Fibroblast of skin of left quadriceps (primary cell): ENCODE measurements around the gene TEAD1.

ENCODE experiments used
- DNase-seq, 2 experiments: peaks; one replicate each; pipeline ENCODE4 v3.0.0-alpha.2; 2013; ENCODE audit warnings: low read depth in 2 of 2

Gene TEAD1

DNA sequence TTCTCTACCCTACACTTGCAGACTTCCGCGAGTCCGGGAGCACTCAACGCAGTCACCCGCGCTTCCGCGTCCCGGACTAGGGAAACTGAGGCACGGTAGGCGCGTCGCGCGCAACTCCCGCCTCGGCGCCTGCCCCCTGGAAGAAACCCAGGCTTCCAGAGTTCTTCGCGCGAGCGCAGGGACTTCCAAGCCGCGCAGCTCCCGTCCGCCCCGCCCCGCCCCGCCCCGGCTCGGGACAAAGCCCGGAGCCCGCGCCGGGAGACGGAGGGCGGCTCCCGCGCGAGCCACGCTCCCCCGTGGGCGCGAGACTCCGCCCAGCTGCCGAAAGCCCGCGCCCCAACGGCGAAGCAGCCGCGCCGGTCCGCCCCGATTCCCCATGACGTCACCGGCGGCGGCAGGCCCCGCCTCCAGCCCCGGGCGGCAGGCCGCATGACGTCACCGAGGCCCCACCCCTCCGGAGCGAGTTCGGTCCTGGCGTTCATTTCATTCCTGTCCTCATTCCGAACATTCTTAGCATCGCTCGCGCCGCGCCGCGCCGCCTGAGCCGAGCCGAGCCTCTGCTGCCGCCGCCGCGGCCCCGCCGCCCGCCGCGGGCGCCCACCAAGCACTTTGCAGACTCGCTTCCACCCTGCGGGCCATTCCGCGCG, at the start of gene TEAD1:
TEAD1 (plus strand) TSS at position 498 of the 647 bp plus-strand sequence.
- peak; percentile 94 for DNase-seq

GRCh38 chr11:12624595-12624994, 49.6 kb upstream of the TEAD1 start:
- no peak for DNase-seq

DNA sequence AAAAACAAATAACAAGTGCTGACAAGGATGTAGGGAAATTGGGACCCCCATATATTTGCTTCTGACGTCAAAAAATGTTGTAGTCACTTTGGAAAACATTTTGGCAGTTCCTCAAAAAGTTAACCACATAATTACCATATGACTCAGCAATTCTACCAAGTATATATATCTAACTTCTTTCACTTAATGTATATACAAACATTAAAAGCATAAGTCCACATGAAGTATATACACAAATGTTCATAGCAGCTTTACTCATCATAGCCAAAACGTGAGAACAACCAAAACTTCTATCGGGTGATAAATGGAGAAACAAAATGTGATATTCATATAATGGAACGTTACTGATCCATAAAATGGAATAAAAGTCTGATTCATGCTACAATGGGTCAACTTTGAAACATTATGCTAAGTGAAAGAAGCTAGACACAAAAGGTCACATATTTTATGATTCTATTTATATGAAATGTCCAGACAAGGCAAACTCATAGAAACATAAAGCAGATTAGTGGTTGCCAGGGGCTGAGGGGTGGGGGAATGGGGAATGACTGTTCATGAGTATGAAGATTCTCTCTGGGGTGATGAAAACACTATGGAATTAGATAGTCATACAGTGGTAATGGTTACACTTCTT, 48.7 kb upstream of the TEAD1 start:
- DNase-seq: peak; percentile 90 to 92

DNA sequence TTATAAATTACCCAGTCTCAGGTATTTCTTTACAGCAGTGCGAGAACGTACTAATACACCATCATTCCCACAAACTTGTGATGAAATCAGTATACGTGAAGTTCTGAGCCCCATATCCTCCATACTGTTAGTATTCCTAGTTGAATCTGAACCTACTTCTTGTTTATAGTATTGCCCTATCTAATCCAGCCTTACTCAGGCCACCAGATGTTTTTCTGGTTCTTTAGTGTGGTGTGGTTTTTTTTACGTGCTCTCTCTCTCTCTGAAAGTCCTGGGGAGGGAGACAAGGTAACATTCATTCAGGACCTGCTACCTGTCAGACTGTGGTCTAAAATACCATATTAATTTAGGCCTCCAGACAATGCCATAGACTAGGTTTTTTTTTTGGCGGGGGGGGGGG, 47.6 kb upstream of the TEAD1 start:
- DNase-seq: no peak

DNA sequence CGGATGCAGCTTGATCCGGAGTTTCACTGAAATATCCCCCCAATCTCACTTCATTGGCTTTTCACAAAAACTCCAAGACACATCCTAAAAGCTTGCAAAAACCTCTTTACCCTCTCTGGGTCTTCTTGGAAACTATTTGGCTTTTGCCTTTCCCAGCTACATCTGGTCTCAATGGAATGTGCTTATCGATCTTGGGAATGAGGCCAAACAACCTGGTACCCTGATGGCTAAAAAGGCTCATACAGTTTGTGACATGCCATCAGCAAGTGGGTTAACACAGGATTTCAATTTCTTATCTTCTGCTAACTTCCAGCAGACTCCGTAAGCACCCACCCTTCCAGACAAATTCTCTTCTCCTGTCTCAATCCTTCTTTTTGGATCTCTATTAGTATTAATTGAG, 45.9 kb upstream of the TEAD1 start:
- DNase-seq: no peak

DNA sequence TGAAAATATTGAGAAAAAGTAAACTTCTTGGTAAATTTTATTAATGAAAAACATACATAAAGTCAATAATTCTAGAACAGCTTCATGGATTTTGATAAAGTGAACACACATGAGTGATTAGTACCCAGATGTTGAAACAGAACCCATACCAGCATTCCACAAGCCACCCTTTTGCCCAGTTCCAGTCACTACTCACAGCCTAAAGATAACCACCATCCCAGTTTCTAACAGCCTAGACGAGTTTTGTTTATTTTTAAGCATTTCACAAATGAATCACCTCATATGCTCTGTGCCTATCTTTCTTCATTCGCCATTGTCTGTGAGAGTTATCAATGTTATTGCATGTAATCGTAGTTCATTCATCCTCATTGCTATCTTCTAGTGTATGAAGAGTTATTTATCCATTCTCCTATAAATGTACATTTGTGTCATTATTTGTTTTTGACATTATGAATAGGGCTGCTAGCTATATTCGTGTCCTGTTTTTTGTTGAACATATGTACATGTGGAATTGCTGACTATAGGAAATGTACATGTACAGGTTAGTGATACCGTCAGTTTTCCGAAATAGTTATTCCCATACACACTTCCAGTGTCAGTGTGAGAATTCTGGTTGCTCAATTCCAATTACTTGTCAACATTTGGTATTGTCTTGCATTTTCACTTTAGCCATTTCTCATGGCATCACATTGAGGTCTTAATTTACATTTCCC, 44.5 kb upstream of the TEAD1 start:
- no peak for DNase-seq

DNA sequence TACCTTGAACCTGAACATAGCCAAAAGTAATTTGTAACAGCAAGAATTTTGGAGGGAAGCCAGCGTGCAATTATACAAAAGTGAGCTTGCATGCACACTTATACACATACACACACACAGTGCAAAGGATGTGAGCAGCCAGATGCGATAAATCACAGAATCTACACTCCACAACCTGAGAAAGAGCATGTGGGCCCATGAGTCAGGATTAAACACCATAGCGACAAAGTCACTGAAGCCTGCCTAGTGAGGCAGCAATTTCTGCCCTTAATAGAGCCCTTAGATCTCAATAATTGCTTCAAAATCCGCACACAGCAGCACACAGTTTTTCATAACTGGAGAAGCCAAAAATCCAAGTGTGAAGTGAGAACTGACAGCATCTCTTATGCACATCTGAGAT, 42.6 kb upstream of the TEAD1 start:
- DNase-seq: no peak

DNA sequence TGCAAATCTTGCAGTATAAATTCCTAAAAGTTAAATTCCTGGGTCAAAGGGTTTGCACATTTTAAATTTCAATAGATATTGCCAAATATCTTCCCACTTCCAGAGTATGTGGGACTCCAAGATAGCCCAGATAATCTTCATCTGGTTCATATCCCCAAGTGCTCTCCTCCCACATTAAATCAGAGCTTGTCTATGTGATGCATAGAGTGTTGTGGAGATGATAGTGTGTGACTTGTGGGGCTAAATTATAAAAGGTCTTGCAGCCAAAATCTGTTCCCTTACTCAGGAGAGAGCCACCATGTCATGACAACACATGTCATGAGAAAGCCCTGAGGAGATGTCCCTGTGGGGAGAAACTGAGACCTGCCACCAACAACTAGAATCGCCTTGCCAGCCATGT, 39.9 kb upstream of the TEAD1 start:
- no peak for DNase-seq

- no peak for DNase-seq
These were observed 37.3 kb upstream of the TEAD1 start for GRCh38 chr11:12636871-12637410.

DNA sequence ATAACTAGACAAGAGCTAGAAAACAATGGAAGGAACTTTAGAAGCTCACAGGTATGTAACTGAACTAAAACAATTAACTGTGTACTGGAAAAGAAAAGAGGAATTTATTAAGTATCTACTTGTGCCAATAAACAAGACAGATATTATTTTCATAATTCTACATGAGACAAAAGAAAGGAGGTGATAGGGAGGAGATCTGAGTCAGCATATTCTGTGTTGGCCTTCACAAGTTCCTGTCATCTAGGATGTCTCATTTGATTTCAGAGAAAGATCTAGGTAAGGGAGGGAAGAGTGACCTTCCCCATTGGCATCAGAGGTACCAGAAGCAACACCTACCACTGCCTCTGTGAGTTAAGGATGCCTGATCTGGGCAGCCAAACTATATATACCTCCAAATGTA, 34.8 kb upstream of the TEAD1 start:
- DNase-seq: no peak

- no peak for DNase-seq
These were observed 33.9 kb upstream of the TEAD1 start for GRCh38 chr11:12640355-12640754.

GRCh38 chr11:12640926-12641849, 33.0 kb upstream of the TEAD1 start:
- DNase-seq: no peak

- DNase-seq: no peak
These were observed 32.2 kb upstream of the TEAD1 start for GRCh38 chr11:12642040-12642439.

DNA sequence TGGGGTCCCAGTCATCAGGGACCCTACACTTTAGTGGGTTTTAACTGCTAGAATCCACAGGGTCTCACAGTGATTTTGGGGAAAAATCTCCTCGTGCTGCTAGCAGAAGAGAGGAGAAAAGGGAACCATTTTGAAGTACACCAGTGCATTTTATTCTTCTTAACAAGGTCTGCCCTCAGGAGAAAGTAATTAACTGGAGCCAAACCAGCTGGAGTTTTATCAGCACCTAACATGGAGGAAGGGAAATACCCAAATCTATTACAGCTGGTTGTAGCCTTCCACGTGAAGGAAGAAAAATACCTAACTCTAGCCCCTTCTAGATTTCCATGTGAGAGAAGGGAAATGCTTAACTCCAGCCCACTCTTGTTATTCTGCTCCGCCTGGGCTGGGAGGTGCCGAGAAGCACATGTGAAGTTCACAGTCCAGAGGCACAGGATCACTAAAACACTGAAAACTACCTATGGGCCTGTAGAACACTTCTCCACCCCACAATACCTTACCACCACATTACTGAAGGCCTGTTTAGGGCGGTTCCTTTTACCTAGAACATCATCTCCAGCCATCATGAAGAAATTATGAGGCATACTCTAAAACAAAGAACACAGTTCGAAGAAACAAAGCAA, 31.3 kb upstream of the TEAD1 start:
- DNase-seq: no peak

- DNase-seq: no peak
These were observed 27.7 kb upstream of the TEAD1 start for GRCh38 chr11:12646478-12646877.

DNA sequence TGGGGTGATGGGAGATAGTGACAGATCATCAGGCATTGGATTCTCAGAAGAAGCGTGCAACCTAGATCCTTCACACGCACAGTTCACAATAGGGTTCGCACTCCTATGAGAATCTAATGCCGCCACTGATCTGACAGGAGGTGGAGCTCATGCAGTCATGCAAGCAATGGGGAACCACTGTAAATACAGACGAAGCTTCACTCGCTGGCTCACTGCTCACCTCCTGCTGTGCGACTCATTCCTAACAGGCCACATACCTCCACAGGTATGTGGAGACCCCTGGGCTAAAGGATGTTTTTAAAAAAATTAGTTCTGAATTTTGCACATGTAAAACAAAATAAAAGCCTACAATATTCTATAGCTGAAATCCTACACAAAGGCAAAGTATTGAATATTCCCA, 20.5 kb upstream of the TEAD1 start:
- DNase-seq: no peak

DNA sequence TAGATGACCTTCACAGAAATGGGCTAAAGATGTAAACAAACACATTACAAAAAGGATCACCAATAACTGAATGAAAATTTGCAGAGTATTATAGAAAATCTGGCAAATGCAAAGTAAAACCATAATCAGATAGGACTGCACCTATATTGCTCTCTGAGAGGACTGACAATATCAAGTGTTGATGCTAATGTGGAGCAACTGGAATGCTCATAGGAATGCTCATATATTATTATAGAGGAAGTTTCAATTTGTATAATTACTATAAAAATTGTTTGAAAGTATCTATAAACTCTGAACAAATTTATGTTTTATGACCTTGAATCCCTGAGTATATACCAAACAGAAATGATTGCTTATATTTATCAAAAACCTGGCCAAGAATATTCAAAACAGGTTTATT, 18.4 kb upstream of the TEAD1 start:
- no peak for DNase-seq

- no peak for DNase-seq
These were observed 16.9 kb upstream of the TEAD1 start for GRCh38 chr11:12657336-12657735.

DNA sequence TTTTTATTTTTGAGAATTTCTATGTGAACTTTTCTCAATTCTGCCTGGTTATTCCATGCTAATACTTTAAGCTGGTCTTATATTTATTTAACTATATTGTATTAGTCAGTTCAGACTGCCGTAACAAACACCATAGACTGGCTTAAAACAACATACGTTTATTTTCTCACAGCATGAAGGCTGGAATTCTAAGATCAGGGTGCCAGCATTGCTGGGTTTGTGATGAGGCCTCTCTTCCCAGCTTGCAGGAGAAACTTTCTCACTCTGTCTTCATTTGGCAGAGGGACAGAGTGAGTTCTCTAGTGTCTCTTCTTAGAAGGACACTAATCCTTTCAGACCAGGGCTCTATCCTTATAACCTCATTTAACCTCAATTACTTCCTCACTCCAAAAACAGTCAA, 16.2 kb upstream of the TEAD1 start:
- DNase-seq: no peak

DNA sequence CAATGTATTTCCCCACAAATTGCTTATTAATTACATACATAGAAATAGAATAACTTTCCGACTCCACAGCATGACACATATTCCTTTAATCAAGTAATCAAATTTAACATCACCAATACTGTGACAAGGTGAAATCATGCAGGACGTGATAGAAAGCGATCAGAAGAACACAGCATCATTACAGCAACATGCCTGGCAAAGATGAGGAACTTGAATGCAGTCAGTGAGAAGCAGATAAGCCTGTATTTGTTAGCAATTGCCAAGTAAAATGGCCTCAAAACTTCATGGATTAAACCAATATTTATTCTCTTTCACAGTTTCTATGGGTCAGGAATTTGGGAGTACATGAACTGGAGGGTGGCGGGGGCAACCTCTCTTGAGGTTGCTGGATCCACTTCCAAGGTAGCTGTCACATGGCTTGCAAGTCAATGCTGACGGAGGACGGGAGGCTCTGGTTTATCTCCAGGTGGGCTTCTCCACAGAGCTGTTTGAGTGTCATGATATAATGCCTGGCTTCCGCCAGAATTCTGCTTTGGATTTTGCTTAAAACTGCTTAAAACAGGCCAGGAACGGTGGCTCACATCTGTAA, 12.0 kb upstream of the TEAD1 start:
- DNase-seq: no peak

- DNase-seq: no peak
These were observed 9.8 kb upstream of the TEAD1 start for GRCh38 chr11:12664385-12664784.
